Keratinocyte (primary cell): ENCODE results near the gene HECTD4. TPM values are rescaled to one million over a fixed set of nuclear protein-coding genes. Genes with fewer than 3 reads are reported as not detected.
"Not testable (repeated sequence)": the region's sequence is repeated elsewhere in the genome, so short reads cannot be mapped to it uniquely, and the experiment has no call there.

Experiments
- DNase-seq: peaks from one replicate; pipeline ENCODE4 v3.0.0-alpha.2; 2011; ENCODE audit warnings: low read depth, missing footprints, low spot score
- FAIRE-seq: peaks from 2 replicates; lab custom pipeline; 2011; peaks lifted over from hg19 to GRCh38; lab: Jason Lieb, UNC
- H2AFZ ChIP-seq: 2 replicates; pipeline ENCODE4 v1.6.0; 2012; ENCODE audit warnings: low read length, control low read depth, inconsistent platforms; ENCODE audit not compliant: control insufficient read depth
- H3K27ac ChIP-seq: 2 replicates; pipeline ENCODE4 v1.5.1; 2011; ENCODE audit warnings: low read length; ENCODE audit not compliant: control insufficient read depth, insufficient read depth
- H3K27me3 ChIP-seq: 3 replicates; pipeline ENCODE4 v1.6.0; 2011; ENCODE audit warnings: low read length; ENCODE audit not compliant: control insufficient read depth, insufficient read depth; ENCODE audit errors: extremely low read depth
- H3K36me3 ChIP-seq, 2 experiments: 2 replicates in 1 of 2; 3 replicates in 1 of 2; pipeline ENCODE4 v1.5.1; 2011; ENCODE audit warnings: low read length in 2 of 2, mild to moderate bottlenecking in 1 of 2; ENCODE audit not compliant: control insufficient read depth in 2 of 2, insufficient read depth in 2 of 2; ENCODE audit errors: extremely low read depth in 1 of 2
- H3K4me1 ChIP-seq: 3 replicates; pipeline ENCODE4 v1.5.1; 2011; ENCODE audit warnings: low read length; ENCODE audit not compliant: control insufficient read depth, insufficient read depth; ENCODE audit errors: extremely low read depth
- H3K4me2 ChIP-seq: 3 replicates; pipeline ENCODE4 v1.6.0; 2011; ENCODE audit warnings: low read depth, low read length; ENCODE audit not compliant: control insufficient read depth, insufficient read depth; ENCODE audit errors: extremely low read depth
- H3K4me3 ChIP-seq, 3 experiments: fragments of 200-600 bp in 1 of 3; sonication (generic) in 1 of 3; 2 replicates in 2 of 3; 3 replicates in 1 of 3; pipeline ENCODE4 v1.5.1; 2011 to 2016; ENCODE audit warnings: low read length in 3 of 3, mild to moderate bottlenecking in 3 of 3, control low read depth in 2 of 3, inconsistent platforms in 1 of 3, low read depth in 1 of 3, mixed read lengths in 1 of 3, mixed run types in 1 of 3, moderate library complexity in 1 of 3; ENCODE audit not compliant: control insufficient read depth in 2 of 3, insufficient read depth in 2 of 3; ENCODE audit errors: extremely low read depth in 1 of 3
- H3K79me2 ChIP-seq: 2 replicates; pipeline ENCODE4 v1.6.0; 2012; ENCODE audit warnings: low read length; ENCODE audit not compliant: control insufficient read depth, insufficient read depth
- H3K9ac ChIP-seq: 3 replicates; pipeline ENCODE4 v1.6.0; 2011; ENCODE audit warnings: low read length; ENCODE audit not compliant: control insufficient read depth, insufficient read depth; ENCODE audit errors: extremely low read depth
- H3K9me1 ChIP-seq: 3 replicates; pipeline ENCODE4 v1.6.0; 2011; ENCODE audit warnings: low read length; ENCODE audit not compliant: control insufficient read depth, insufficient read depth; ENCODE audit errors: extremely low read depth
- H3K9me3 ChIP-seq: 2 replicates; pipeline ENCODE4 v1.5.1; 2012; ENCODE audit warnings: low read depth, low read length; ENCODE audit not compliant: control insufficient read depth
- H4K20me1 ChIP-seq: 3 replicates; pipeline ENCODE4 v1.6.0; 2011; ENCODE audit warnings: low read length; ENCODE audit not compliant: control insufficient read depth, insufficient read depth; ENCODE audit errors: extremely low read depth
- EZH2 ChIP-seq: IDR thresholded peaks from one replicate; pipeline ENCODE4 v1.6.1; 2012; ENCODE audit warnings: inconsistent platforms, mild to moderate bottlenecking, low read length, moderate library complexity
- dilution Hi-C: fragments of 300-500 bp; cut with MboI; formaldehyde crosslinking; loops from one replicate; pipeline ENCODE4 v1.7.0; 2020; ENCODE audit warnings: low sequenced_read_pairs; ENCODE audit not compliant: extremely low pct_ligation_motif_present
- polyA plus RNA-seq, 5 experiments: library from polyadenylated mRNA; depleted of rRNA in 3 of 5; stranded (reverse) in 3 of 5; stranded (forward) in 1 of 5; unstranded in 1 of 5; fragments of >200 nt; gene quantifications; 1 replicate in 1 of 5; 2 replicates in 3 of 5; 3 replicates in 1 of 5; pipeline versions ENCODE4 v1.2.1 to v1.2.3, GENCODE V29; 2011 to 2012; ENCODE audit warnings: missing spikeins in 2 of 5, low read depth in 1 of 5, low replicate concordance in 1 of 5
- TF ChIP-seq, protein P1 (sequence below), 3 experiments: IDR thresholded peaks in 1 of 3; conservative IDR thresholded peaks in 1 of 3; optimal IDR thresholded peaks in 1 of 3; 2 replicates in 2 of 3; 3 replicates in 1 of 3; pipeline versions ENCODE3 to v1.5.1; 2011; ENCODE audit warnings: low read length in 3 of 3, mild to moderate bottlenecking in 3 of 3, moderate library complexity in 2 of 3, control low read depth in 1 of 3, inconsistent platforms in 1 of 3; ENCODE audit not compliant: insufficient read depth in 2 of 3; ENCODE audit errors: extremely low read depth in 1 of 3

The HECTD4 gene
- polyA plus RNA-seq, 1 donor (not counting 4 experiments of a cell fraction or from before 2014, with no cell fraction given) = 7.5 TPM

DNA sequence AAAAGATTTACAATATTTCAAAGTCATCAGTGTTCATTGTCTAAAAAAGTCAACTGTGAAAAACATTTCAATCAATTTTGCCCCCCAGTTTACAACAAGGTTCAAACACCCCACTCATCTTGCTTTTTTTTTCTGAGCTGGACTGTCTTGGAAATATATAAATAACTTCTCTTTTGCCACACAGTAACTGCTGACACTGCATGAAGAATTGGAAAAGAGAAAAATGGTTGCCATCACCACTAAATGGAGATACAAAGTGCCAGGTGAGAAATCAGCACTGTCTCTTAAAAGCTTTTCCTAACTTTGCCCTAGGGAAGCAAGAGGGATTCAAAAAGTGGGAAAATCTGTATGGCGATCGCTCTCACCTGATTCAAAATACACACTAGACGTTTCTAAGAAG is 155.5 kb downstream of the HECTD4 start:
- Histone ChIP-seq H3K9ac (no peak overlapping the region), H3K36me3 (peaks cover 17% of the 10 kb centered on the region in 2 experiments), H3K4me1 (no peaks in the 10 kb centered on the region), H3K9me3 (no peaks in the 10 kb centered on the region), H3K4me3 (no peak overlapping the region), H3K9me1 (no peaks in the 10 kb centered on the region), H4K20me1 (no peaks in the 10 kb centered on the region), H3K4me2 (no peak overlapping the region), H3K27ac (no peak overlapping the region), H3K27me3 (no peaks in the 10 kb centered on the region), H3K79me2 (no peaks in the 10 kb centered on the region), H2AFZ (no peak overlapping the region)
- dilution Hi-C loops = no loop called here
- DNase-seq (no peak), FAIRE-seq (no peak)
- TF ChIP-seq, protein P1, sequence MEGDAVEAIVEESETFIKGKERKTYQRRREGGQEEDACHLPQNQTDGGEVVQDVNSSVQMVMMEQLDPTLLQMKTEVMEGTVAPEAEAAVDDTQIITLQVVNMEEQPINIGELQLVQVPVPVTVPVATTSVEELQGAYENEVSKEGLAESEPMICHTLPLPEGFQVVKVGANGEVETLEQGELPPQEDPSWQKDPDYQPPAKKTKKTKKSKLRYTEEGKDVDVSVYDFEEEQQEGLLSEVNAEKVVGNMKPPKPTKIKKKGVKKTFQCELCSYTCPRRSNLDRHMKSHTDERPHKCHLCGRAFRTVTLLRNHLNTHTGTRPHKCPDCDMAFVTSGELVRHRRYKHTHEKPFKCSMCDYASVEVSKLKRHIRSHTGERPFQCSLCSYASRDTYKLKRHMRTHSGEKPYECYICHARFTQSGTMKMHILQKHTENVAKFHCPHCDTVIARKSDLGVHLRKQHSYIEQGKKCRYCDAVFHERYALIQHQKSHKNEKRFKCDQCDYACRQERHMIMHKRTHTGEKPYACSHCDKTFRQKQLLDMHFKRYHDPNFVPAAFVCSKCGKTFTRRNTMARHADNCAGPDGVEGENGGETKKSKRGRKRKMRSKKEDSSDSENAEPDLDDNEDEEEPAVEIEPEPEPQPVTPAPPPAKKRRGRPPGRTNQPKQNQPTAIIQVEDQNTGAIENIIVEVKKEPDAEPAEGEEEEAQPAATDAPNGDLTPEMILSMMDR (optimal IDR thresholded peaks at IDR 0.05 in 1 of 3, IDR thresholded peaks at IDR 0.05 in 1 of 3, conservative IDR thresholded peaks at IDR 0.05 in 1 of 3; ENCODE audit: extremely low read depth in 1 of 3, insufficient read depth in 2 of 3, low read length in 3 of 3) = no peak
- no peak for TF ChIP-seq EZH2

DNA sequence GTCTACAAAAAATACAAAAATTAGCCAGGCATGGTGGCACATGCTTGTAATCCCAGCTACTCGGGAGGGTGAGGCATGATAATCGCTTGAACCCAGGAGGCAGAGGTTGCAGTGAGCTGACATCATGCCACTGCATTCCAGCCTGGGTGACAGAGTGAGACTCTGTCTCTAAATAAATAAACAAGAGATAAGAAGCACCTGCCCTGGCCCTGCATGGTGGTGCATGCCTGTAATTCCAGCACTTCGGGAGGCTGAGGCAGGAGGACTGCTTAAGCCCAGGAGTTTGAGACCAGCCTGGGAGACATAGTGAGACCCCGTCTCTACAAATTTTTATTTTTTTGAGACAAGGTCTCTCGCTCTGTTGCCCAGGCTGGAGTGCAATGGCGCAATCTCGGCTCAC is 161.6 kb downstream of the HECTD4 start:
- H3K9me1 ChIP-seq, H3K4me3 ChIP-seq, H2AFZ ChIP-seq, H3K9me3 ChIP-seq, FAIRE-seq, H3K79me2 ChIP-seq, dilution Hi-C loops, H3K9ac ChIP-seq, DNase-seq, H3K4me1 ChIP-seq, H3K27me3 ChIP-seq, H4K20me1 ChIP-seq, H3K27ac ChIP-seq, H3K4me2 ChIP-seq: not testable (repeated sequence)
- H3K36me3 ChIP-seq = peaks cover 8 to 15% of the 10 kb centered on the region in 2 experiments

DNA sequence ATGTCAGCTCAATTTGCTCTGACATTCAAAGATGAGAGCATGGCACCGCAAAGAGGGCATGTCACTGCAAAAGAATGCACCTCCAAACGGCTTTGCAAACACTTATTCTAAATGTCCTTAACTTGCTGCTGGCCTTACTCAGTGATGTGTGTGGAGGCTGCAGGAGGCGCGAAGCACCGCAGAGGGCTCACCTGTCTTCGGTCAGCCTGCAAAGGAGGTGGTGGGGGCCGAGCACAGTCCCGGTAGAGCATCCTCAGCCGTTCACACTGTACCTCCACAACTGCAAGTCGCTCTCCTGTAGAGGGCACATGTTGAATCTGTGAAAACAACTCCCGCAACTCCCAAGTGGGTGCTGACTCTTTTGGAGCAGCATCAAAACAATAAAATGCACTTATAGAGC is 163.0 kb downstream of the HECTD4 start:
- no peaks in the 10 kb centered on the region for H3K79me2 ChIP-seq
- DNase-seq (no peak), FAIRE-seq (no peak)
- no peak overlapping the region for H2AFZ ChIP-seq
- H4K20me1 ChIP-seq = no peaks in the 10 kb centered on the region
- H3K4me2 ChIP-seq = no peak overlapping the region
- no peak overlapping the region for H3K27ac ChIP-seq
- TF ChIP-seq, protein P1 (optimal IDR thresholded peaks at IDR 0.05 in 1 of 3, IDR thresholded peaks at IDR 0.05 in 1 of 3, conservative IDR thresholded peaks at IDR 0.05 in 1 of 3; ENCODE audit: extremely low read depth in 1 of 3, insufficient read depth in 2 of 3, low read length in 3 of 3) = no peak
- no peak for TF ChIP-seq EZH2
- H3K4me3 ChIP-seq = no peak overlapping the region
- no peak overlapping the region for H3K9ac ChIP-seq
- H3K27me3 ChIP-seq = no peaks in the 10 kb centered on the region
- H3K9me3 ChIP-seq = no peaks in the 10 kb centered on the region
- H3K36me3 ChIP-seq = peaks cover 8 to 14% of the 10 kb centered on the region in 2 experiments
- dilution Hi-C loops = no loop called here
- peaks cover 4% of the 10 kb centered on the region for H3K4me1 ChIP-seq
- H3K9me1 ChIP-seq = no peaks in the 10 kb centered on the region
